GM12801 (cell line): ENCODE data around the gene NEGR1.

Experiments
- CTCF ChIP-seq: IDR thresholded peaks from one replicate; pipeline ENCODE4 v1.5.1; 2011; ENCODE audit warnings: control low read depth; ENCODE audit not compliant: insufficient read length; ENCODE audit errors: extremely low read depth

The NEGR1 gene

GRCh38 chr1:71861022-71861421 is 421.3 kb downstream of the NEGR1 start:
- TF ChIP-seq CTCF: no peak

GRCh38 chr1:71859806-71860205 is 422.5 kb downstream of the NEGR1 start:
- no peak for TF ChIP-seq CTCF

- no peak for TF ChIP-seq CTCF
Observed at GRCh38 chr1:71857862-71858261, 424.5 kb downstream of the NEGR1 start.

GRCh38 chr1:71853360-71853759 is 429.0 kb downstream of the NEGR1 start:
- no peak for TF ChIP-seq CTCF

- no peak for TF ChIP-seq CTCF
Observed at GRCh38 chr1:71850936-71851335, 431.4 kb downstream of the NEGR1 start.

GRCh38 chr1:71850515-71850914 is 431.8 kb downstream of the NEGR1 start:
- TF ChIP-seq CTCF: no peak

GRCh38 chr1:71843012-71843411 is 439.3 kb downstream of the NEGR1 start:
- TF ChIP-seq CTCF: no peak

GRCh38 chr1:71839876-71840275 is 442.5 kb downstream of the NEGR1 start:
- TF ChIP-seq CTCF: no peak
